GM19239 (cell line): ENCODE measurements around the gene VANGL1.
"Not testable (repeated sequence)": the region's sequence is repeated elsewhere in the genome, so short reads cannot be mapped to it uniquely, and the experiment has no call there.

Source experiments
- DNase-seq: peaks from one replicate; pipeline ENCODE4 v3.0.0; 2011; ENCODE audit warnings: low spot score; ENCODE audit not compliant: insufficient read length
- FAIRE-seq: peaks from 2 replicates; lab custom pipeline; 2011; peaks lifted over from hg19 to GRCh38; lab: Jason Lieb, UNC

Gene VANGL1

DNA sequence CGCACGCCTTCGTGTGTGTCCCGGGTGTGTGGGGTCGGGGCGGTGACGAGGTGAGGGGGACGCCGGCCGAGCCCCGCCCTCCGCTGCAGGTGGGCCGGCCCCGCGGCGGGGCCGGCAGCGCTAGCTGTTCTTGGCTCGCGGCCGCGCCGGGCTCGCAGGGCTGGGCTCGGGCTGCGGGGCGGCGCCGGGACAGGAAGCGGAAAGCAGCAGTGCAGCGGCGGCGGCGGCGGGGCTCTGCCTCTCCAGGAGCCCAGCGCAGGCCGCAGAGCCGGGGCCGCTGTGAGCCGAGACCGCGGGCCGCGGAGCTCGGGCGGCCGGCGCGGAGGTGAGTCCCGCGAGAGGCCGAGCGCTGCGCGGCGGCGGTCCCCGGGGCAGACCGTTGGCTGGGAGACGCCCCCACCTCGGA, at the start of gene VANGL1:
Gene VANGL1 (plus strand): TSS at position 209 of the 406 bp plus-strand sequence. CDS start 9,444 bp downstream, outside the sequence.
- no peak for FAIRE-seq
- DNase-seq: peak; percentile 65

DNA sequence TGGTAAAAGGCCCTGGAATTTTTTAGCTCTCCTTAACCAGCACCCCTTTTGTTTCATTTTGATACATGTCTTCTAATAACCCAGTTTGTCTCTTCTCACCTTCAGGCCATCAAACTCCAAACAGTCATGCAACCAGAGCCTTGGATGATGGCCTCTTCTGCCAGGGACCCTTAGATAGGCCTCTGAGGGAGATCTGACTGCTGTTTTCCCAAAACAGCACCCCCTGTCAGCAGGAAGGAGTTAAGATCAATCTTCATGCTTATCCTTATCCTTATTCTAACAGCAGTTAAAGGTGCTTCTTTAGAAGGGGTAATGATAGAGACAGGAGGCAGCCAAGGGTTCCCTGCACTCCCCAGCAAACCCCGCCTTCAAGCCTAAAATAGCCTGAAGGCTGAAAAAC, 49.5 kb upstream of the VANGL1 start:
- no peak for FAIRE-seq
- no peak for DNase-seq

DNA sequence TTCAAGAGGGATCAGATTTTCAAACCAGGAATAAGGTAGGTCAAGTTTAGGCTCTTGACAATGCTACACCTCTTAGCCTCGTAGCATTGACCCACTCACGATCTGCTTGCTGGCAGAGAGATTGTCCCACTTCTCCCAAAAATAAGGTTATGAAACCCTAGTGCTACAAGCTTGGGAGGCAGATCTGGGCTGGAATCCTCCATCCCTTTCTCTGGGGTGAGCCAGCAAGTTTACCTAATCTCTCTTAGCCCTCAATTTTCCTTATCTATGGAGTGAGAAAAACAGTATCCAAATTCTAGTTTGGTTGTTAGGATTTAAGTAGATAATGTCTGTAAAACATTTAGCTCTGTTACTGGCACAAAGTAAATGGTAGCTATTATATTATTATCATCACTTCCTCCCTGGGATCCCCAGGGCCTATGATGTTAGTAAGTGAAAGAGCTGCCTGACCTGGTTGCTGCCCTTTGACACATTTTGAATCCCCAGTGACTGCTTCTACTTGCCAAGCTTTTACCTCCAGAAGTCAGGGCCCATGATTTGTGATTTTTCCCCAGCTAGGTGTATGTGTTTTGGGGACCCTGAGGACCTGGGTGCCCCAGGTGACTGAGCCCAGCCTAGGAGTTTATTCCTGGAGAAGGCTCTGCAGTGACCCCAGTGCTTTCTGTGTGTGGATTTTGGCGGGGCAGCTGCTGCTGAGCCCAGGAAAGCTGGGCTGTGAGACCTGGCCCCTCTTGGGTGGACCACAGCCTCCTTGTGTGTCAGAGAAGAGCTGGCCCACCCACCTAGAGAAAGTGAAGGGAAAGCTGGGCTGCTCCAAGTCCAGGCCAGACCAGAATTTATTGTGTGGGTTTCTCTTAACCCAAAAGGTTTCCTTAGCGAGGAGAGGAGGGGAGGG, 48.2 kb upstream of the VANGL1 start:
- FAIRE-seq (no peak), DNase-seq (no peak)

DNA sequence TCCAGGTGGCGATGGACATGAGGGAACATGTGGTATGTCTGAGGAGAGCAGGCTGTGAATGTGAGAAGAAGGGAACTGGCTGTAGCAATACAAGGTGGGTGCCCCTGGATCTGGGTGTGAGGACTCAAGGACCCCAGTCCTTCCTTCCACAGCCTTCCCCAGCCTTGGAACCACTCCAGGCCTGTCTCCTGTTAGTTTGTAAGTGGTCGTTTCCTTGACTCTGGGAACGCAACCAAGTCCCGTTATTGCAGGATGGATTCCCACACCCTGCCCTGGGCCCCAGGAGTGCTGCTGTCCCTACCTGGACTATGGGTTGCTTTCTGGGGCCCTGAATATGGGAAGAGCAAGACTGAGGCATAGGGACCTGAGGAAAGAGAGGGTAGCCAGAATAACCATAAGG, 47.2 kb upstream of the VANGL1 start:
- DNase-seq (no peak), FAIRE-seq (no peak)

DNA sequence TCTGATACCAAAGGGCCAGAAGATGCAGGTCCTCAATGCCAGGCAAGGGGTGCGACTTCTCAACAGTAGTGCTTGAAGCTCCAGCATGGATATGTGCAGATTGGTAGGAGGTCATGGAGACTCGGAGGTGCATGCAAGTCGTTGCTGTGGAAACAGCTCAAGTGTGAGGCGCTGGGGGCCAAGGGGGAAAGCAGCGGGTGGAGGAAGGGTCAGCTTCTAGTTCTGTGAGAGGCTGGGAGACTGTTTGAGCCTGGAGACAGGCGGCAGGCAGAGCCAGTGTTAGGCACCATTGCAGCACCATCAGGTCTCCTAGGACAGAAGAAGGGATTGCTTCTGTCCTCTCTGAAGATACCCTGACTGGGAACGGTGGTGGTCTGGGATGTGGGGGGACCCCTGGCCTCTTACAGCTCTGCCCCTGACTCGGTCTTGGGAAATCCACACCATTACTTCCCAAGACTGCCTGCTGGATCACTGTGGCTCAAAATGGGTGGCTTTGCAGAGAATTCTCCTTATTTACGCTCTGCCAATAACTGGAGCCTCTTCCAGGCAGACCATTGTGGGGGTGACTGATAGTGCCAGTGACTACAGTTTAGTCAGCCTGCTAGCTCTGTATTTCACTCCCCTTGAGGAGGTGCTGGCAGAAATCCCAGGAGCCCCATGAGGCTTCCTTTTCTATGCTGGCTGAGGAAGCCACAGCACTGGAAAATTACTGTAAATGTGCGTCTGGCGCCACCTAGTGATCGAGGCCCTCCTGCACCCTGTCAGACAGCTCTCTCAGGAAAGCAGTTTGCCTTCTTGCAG, 46.3 kb upstream of the VANGL1 start:
- FAIRE-seq (peak; percentile 65), DNase-seq (peak; percentile 30)

DNA sequence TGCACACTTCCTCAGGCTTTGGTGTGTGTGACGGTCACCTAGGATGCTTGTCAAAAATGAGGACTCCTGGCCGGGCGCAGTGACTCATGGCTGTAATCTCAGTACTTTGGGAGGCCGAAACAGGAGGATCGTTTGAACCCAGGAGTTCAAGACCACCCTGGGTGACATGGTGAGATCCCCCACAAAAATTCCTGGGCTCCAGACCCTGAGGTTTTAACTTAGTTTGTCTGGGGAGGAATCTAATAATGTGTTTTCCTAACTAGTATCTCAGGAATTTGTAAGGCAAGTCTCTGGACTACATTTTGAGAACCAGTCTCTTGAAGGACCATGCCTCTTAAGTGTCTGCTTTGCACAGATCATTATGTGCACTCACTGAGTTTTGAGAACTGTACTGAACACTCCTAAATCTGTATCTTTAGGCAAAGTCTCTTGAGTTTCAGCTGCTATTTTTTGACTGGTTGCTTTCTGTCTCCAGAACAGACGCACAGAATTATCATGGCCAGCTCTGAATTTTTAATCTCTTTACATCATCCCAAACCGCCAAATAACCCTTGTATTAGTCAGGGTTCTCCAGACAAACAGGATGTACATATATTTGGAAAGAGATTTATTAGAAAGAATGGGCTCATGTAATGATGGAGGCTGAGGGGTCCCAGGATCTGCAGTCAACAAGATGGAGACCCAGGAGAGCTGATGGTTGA, 45.5 kb upstream of the VANGL1 start:
- no peak for FAIRE-seq

DNA sequence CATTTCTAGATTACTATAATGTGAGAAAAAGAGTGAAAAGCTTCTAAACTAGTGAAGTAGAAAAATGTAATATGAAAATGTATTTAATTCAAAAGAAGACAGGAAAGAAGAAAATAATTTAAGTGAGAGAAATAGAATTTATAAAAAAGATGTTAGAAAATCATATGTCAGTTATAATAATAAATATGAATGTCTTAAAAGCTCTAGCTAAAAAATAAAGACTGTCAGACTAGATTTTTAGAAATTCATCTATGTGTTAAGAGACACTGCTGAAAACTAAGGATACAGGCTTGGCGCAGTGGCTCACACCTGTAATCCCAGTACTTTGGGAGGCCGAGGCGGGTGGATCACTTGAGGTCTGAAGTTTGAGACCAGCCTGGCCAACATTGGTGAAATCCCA, 37.3 kb upstream of the VANGL1 start:
- no peak for FAIRE-seq
- DNase-seq: no peak

More for the DNA sequence above, 45.5 kb upstream of the VANGL1 start:
- no peak for DNase-seq

DNA sequence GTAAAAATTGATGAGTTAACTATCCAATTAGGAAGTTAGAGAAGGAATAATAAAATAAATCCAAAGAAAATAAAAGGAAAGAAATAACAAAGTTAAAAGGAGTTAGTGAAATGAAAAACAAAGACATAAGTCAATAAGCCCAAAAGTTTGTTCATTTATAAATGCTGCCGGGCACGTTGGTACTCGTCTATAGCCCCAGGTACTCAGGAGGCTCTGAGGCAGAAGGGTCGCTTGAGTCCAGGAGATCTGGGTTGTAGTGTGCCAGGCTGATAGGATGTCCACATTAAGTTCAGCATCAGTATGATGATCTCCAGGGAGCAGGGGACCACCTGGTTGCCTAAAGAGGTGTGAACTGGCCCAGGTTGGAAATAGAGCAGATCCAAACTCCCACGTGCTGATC, 35.5 kb upstream of the VANGL1 start:
- DNase-seq (no peak), FAIRE-seq (no peak)

DNA sequence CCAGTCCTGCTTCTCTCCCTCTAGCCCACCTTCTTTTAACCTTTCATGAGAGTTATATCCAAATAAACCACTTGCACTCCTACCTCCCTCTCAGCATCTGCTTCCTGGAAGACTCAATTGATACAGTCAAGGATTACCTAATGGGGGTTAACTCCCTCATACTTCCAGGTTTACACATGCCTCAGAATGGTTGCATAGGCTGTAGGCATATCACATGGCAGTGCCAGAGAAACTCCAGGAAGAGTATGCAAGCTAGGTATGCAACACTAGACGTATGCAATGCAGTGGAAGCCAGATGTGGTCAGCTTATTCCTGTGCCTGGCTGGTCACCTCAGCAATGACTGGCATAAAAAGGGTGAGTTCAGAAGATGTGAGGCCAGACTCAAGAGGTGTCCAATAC, 32.7 kb upstream of the VANGL1 start:
- DNase-seq: no peak

DNA sequence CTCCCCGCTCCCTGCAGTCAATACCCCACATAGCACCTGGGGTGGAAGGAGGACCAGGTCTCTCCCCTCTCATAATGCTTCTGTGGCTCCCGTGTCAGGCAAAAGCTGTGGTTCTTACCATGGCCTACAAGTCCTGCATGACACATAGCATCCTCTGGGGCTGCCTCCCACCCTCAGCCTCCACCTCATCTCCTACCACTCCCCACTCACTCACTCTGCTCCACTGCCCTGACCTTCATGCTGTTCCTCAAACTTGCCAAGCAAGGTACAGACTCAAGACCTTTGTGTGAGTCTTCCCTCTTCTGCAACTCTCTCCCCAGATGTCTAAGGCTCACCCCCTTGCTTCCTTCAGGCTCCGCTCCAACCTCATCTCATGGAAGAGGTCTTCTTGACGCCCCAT, 28.0 kb upstream of the VANGL1 start:
- FAIRE-seq (no peak), DNase-seq (no peak)

More for the DNA sequence above, 32.7 kb upstream of the VANGL1 start:
- no peak for FAIRE-seq

DNA sequence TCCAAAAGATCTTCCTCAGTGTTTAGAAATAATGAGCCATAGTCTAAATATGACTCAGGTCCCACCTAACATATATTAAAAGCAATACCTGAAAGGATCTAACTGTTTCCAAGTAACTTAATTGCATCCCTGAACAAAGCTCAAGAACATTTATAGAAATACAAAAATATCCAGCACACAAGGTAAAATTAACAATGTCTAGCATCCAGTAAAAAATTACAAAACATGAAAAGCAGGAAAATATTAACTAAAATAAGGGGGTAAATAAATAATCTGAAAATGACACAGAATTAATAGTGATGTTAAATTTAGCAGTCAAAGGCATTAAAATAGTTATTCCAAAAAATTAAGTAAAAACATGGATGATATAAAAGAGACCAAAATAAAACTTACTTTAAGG, 21.3 kb upstream of the VANGL1 start:
- DNase-seq (no peak), FAIRE-seq (no peak)

DNA sequence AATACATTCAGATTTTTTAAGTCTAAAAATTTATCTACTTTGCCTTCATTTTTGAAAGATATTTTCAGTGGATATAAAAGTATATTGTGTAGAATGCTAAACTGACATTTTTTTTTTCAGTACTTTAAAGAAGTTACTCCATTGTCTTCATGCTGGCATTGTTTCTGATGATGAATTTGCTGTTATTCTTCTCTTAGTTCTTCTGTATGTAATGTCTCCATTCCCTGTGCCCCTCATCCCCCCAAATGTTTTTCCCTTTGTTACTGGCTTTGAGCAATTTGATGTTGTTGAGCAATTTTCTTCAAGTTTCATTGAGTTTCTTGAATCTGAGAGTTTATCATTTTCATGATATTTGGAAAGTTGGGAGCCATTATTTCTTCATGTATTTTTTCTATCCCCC, 20.8 kb upstream of the VANGL1 start:
- no peak for FAIRE-seq
- no peak for DNase-seq

DNA sequence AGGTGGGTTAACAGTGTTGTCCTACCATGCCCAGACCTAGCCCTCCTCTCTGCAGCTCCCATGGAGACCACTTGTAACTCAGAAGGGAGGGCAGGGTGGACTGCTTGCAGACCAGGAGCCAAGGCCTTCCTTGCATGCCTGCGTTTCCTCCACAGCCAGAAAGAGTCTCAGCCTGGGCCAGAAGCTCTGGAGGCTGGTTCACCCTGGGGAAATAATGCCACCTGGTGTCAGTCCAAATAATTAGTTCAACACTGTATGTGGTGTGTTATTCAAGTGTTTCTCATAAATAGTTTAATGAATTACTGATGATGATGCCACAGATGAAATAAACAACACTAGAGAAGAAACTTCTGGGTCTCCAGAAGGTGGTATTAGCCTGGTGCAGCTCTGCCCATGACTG, 16.9 kb upstream of the VANGL1 start:
- no peak for FAIRE-seq
- DNase-seq: no peak

DNA sequence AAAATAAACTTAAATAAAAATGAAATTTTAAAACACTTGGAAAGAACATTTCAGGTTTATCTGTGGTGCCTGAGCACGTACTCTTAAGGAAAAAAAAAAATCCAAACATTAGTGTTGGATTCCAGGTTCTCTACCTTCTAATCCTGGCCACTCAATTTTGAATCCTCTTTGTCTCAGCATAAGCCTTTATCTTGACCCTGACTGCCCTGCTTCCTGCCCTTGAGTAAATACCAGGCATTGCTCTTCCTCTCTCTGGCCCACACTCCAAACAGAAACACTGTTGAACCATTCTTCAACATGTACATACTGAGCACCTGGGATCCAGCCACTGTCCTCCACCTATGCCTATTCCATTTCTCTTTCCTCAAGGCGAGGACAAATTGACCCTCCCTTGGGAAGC, 11.4 kb upstream of the VANGL1 start:
- no peak for FAIRE-seq
- no peak for DNase-seq

DNA sequence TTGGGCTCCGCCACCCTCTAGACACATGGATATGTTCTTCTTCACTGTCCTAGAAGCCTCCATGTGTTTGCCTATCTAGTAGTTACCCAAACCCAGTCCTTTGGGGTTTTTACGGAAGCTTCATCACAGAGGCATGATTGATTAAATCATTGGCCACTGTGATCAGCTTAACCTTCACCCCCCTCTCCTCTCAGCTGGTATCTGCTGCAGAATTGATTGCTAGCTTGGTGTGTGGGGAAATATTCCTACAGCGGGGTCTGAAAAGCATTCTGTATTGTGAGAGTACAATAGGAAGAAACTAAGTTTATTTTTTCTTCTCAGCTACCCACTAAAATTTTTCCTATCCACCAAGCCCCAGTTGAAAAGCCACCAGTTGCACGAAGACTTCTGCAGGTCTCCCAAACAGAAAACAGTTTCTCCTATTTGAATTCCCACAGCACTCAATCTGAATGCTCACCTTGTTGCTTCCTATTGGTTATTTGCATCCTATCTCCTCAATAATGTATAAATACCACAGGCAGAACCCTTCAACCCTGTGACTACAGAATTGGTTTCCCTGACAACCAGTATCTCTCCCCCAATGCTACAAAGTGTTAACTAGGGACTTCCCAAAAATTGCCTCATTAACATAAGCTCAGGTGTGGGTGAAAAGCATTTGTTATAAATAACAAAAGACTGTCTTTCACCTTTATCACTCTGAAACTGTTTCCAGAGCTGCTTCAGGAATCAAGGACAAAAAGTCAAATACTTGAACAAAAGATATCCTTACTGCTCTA, 9.3 kb upstream of the VANGL1 start:
- DNase-seq (no peak), FAIRE-seq (no peak)

DNA sequence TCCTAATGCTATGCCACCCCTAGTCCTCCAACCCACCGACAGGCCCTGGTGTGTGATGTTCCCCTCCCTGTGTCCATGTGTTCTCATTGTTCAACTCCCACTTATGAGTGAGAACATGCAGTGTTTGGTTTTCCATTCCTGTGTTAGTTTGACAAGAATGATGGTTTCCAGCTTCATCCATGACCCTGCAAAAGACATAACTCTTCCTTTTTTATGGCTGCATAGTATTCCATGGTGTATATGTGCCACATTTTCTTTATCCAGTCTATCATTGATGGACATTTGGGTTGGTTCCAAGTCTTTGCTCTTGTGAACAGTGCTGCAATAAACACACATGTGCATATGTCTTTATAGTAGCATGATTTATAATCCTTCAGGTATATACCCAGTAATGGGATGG, 8.2 kb upstream of the VANGL1 start:
- not testable (repeated sequence) for FAIRE-seq, DNase-seq

DNA sequence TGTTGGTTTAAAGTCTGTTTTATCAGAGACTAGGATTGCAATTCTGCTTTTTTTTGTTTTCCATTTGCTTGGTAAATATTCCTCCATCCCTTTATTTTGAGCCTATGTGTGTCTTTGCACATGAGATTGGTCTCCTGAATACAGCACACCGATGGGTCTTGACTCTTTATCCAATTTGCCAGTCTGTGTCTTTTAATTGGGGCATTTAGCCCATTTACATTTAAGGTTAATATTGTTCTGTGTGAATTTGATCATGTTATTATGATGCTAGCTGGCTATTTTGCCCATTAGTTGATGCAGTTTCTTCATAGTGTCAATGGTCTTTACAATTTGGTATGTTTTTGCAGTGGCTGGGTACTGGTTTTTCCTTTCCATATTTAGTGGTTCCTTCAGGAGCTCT, 4.5 kb upstream of the VANGL1 start:
- FAIRE-seq: not testable (repeated sequence)

DNA sequence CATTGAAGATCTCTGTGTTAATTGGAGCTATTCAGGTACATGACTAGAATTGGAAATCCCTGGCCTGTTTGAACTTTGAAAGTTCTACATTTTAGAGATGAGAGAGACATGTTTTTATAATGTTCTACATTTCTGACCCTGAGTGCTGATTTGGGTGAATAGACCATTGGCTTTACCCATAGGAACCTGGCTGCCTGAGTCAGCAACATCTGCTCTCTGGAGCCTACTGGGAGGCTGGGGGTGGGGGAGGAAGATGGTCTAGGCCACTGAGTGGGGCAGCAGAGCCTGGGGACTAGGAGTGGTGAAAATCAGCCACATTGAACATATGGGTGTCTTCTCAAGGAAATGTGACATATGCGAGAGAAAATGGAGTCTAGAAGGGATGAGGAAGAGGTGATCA, 1.4 kb upstream of the VANGL1 start:
- DNase-seq (no peak), FAIRE-seq (no peak)

More for the DNA sequence above, 4.5 kb upstream of the VANGL1 start:
- not testable (repeated sequence) for DNase-seq

DNA sequence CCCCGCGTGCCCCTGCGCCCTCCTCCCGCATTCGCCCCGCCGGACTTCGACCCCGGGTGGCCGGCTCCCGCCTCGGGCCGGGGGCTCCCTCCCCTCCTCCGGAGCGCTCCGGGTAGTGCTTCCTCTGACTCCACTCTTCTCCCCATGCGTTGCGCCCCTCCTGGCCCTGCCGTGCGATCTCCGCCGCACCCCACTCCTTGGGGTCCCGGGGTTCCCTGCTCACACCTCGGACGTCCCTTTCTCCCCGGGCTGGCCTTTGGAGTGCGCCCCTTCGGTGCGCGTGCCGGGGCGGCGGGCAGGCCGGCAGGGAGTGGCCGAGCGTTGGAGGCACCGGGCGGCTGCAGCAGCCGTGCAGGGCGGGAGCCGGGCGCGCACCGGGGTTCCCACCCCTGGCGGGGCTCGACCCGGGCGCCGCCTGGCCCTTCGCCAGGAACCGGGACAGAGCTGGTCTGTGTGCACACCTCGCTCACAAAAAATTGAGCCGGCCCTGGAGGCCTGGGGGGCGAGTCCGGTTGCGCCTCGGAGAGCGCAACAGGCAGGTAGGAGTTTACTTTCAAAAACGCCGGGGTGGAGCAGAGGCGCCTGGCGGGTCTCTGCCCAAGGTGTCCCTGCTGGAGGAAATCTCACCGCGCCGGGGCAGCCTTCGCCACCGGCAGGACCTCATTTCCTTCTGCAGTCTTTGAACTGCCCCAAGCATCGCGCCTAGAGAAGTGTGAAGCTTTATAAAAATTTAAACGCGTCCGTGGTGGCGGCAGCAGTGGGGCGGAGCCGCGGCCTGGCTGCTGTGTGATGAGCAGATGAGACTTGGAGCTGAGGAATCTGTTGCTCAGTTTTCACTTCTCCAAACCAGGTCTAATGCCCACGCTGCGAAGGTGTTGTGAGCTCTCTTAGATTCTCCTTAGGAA, 650 bp downstream of the VANGL1 start:
- peak; percentile 64 for DNase-seq
- peak; percentile 44 for FAIRE-seq
